Fibroblast of peridontal ligament (primary cell): ENCODE results near the gene ZNF746.
"Not testable (repeated sequence)": the region's sequence is repeated elsewhere in the genome, so short reads cannot be mapped to it uniquely, and the experiment has no call there.

ENCODE experiments used
- DNase-seq: peaks from one replicate; pipeline ENCODE4 v3.0.0-alpha.2; 2010; ENCODE audit errors: extremely low read depth

The ZNF746 gene

GRCh38 chr7:149459540-149460452, 37.8 kb downstream of the ZNF746 start:
- DNase-seq = no peak

DNA sequence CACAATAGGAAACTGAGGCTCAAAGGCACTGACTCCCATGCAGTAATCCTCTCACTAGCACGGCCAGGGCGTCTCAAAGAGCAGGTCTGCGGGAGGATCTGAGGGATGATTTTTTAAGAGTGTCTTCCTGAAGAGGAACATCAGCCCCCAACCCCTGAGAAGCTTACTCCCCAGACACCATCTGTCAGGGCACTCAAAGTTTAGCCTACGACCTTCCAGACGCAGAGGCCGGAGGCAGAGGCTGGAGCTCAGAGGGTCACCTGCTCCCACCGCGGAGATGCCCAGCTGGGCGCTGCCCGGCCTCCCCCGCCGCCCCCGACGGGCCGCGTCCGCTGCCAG, 38.4 kb downstream of the ZNF746 start:
- DNase-seq = no peak

DNA sequence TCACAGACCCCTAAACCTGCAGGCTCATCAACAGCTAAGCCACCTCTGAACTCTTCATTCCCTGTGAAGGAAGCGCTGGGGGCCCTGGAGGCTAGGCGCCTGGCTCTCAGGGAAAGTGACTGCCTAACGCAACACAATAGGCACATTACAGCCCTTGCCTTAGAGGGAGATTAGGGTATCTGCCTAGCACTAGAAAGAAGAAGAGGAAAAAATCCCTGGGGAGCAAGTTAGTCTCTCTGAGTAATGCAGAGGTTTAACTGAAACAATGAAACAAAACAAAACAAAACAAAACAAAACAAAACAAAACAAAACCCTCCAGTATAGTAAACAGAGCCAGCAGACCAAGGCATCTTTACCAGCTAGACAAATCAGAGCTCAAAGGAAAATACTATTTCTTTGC, 39.4 kb downstream of the ZNF746 start:
- DNase-seq = no peak

- no peak for DNase-seq
Observed at GRCh38 chr7:149457766-149458165, 39.8 kb downstream of the ZNF746 start.

GRCh38 chr7:149456506-149457421, 40.8 kb downstream of the ZNF746 start:
- DNase-seq = no peak

GRCh38 chr7:149455175-149455950, 42.2 kb downstream of the ZNF746 start:
- no peak for DNase-seq

DNA sequence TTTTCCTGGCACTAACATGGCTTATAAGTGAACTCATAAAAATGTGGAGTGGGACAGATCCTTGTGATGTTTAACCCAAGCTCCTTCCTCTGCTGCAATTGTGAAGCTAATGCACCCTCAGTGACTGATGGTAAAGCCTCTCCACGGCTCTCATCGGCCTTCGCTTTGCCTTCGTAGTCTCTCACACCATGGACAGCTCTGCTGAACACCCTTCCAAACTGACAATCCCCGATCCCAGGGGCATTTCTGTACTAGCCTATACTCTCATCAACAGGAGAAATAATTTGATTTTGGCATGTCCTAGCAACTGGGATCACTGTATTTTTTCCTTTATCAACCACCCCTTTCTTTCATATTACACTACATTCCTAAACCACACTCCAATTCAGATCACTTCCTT, 42.9 kb downstream of the ZNF746 start:
- DNase-seq = no peak

DNA sequence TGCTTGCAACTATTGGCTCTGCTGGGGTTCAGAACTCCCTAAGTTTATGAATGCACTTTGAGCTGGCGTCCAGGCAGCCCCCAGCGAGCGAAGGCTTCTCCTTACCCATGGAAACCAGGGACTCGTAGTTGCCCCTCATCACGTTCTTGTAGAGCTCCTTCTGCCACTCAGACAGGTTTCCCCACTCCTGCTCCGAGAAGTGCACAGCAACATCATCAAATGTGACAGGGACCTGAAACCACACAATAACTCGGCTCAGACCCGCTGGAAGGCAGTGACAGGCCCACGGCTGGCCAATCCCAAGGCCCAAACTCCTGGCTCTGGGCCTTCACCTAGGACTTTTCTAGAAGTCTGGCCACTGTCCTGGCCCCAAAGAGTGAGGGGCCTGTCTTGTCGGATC, 43.6 kb downstream of the ZNF746 start:
- no peak for DNase-seq

DNA sequence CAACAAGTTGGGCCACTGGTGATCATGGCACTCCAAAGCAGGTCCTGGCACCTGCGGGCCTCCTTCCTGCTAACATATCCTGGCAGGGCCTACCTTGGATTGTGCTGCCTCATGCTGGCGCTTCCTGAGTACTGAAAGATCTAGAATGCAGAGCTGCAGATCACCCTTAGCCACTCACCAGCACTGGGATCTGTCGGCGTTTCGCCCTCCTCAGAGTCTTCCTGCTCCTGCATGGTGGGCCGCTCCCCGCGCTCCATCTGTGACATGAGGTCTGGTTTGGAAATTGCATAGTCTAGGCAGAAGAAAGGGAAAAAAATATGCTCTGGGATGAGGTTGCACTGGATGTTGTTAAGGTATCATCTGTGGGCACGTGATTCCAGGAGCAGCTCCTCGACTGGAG, 46.8 kb downstream of the ZNF746 start:
- no peak for DNase-seq

- no peak for DNase-seq
Observed at GRCh38 chr7:149449897-149450296, 47.7 kb downstream of the ZNF746 start.

GRCh38 chr7:149448961-149449360, 48.6 kb downstream of the ZNF746 start:
- DNase-seq = no peak

DNA sequence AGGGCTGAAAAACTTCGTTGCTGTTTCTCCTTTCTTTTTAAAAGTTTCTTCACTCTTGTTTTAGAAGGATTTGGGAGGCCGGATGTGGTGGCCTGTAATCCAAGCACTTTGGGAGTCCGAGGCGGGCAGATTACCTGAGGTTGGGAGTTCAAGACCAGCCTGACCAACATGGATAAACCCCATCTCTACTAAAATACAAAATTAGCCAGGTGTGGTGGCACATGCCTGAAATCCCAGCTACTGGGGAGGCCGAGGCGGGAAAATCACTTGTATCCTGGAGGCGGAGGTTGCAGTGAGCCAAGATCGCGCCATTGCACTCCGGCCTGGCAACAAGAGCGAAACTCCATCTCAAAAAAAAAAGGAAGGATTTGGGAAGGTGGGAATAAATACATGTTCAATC, 51.6 kb downstream of the ZNF746 start:
- not testable (repeated sequence) for DNase-seq

GRCh38 chr7:149444287-149444686, 53.3 kb downstream of the ZNF746 start:
- DNase-seq = no peak

GRCh38 chr7:149443523-149443922, 54.1 kb downstream of the ZNF746 start:
- no peak for DNase-seq

- no peak for DNase-seq
Observed at GRCh38 chr7:149442924-149443323, 54.7 kb downstream of the ZNF746 start.

- no peak for DNase-seq
Observed at GRCh38 chr7:149440222-149440621, 57.4 kb downstream of the ZNF746 start.

- DNase-seq = no peak
Observed at GRCh38 chr7:149436358-149436757, 61.3 kb downstream of the ZNF746 start.

DNA sequence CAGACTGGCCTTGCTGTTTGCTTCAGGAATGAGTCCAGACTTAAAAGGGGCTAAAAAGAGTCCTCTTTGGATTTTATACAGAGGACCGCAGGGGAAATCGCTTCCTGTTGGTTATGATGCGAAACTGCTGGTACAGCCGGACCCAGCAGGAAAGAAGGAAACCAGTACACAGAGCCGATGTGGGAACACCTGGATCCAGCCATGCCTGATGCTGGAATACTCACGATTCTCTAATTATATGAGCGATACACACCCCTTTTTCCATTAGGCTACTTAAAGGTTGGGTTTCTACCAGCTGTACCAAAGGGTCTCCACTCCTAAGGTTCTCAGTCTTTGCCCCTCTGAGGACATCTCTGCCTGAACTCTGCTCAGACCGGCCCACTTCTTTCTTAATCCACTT, 64.5 kb downstream of the ZNF746 start:
- DNase-seq = no peak

- DNase-seq = no peak
Observed at GRCh38 chr7:149432121-149432691, 65.4 kb downstream of the ZNF746 start.

DNA sequence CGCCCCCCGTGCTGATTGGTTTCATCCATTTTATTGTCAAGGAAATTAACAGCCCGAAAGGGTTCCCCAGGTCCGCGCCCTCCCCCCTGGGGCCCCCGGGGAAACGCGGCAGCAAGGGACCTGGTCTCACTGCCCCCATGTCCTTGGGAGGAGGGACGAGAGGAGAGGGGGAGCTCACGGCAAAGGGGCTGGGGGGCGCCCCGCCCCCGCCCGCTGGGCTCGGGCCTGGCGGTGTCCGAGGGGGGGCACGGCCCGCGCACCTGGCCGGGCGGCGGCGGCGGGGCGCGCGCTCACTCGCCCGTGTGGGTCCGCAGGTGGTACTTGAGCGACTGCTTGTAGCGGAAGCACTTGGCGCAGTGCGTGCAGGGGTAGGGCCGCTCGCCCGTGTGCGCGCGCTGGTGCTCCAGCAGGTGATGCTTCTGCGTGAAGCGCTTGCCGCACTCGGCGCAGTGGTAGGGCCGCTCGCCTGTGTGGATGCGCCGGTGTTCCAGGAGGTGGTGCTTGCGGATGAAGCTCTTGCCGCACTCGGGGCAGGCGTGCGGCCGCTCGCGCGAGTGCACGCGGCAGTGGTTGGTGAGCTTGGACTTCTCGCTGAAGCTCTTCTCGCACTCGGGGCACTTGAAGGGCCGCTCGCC, 66.0 kb downstream of the ZNF746 start:
- DNase-seq = no peak

DNA sequence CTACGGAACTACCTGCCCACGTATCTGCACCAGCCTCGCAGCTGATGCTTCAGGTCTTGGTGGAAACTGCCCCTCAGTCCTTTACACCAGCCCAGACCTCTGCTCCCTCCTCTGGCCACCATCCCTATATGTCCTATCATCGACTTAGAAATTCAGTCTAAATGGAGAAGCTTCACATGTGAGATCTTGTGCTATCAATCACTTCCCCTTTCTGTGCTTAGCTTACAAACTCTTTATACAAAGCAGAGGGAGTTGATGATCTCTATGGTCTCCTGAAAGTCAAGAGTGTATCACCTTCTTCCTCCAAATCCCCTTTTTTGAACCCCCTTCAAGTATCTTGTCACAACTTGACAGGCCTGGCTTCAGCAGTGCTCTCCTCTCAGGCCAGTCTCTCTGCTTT, 67.4 kb downstream of the ZNF746 start:
- DNase-seq = no peak
